ENCODE measurements around the gene SLC25A52.

The SLC25A52 gene

DNA sequence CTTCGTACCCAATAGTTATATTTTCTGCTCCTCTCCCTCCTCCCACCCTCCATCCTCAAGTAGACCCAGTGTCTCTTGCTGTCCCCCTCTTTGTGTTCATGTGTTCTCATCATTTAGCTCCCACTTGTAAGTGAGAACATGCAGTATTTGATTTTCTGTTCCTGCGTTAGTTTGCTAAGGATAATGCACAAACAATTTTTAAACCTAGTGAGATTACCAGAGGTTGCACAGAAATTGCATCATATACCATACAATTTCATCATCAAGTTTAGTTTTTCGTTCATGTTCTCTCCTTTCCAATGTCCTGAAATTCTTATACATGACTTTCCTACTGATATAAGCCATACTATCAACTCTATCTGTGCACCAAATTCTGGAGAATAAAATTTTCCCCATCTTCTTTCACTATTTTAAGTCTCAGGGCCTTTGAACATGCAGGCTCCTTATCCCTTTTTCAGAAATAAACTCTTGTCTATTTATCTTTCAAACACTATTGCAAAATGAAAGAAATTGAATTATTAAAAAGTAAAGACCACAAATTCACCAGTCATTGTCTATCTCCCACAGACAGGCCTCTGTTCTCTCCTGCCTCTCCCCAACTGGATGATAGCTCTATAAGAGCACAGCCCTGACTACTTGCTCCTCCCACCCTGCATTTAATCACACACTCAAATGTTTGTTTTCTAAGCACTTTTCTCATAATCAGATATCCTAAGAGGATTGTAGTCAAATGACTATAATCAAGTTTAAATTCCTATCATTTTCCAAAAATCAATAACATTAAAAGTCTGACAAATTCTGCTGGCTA lies 49.1 kb downstream of the SLC25A52 start:
- no peak overlapping the region for H3K4me3 ChIP-seq (ENCODE audit: low read length)
- DNase-seq (ENCODE audit: low read depth): no peak
- TF ChIP-seq, protein P1, sequence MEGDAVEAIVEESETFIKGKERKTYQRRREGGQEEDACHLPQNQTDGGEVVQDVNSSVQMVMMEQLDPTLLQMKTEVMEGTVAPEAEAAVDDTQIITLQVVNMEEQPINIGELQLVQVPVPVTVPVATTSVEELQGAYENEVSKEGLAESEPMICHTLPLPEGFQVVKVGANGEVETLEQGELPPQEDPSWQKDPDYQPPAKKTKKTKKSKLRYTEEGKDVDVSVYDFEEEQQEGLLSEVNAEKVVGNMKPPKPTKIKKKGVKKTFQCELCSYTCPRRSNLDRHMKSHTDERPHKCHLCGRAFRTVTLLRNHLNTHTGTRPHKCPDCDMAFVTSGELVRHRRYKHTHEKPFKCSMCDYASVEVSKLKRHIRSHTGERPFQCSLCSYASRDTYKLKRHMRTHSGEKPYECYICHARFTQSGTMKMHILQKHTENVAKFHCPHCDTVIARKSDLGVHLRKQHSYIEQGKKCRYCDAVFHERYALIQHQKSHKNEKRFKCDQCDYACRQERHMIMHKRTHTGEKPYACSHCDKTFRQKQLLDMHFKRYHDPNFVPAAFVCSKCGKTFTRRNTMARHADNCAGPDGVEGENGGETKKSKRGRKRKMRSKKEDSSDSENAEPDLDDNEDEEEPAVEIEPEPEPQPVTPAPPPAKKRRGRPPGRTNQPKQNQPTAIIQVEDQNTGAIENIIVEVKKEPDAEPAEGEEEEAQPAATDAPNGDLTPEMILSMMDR (conservative IDR thresholded peaks at IDR 0.05; ENCODE audit: low read length): no peak

DNA sequence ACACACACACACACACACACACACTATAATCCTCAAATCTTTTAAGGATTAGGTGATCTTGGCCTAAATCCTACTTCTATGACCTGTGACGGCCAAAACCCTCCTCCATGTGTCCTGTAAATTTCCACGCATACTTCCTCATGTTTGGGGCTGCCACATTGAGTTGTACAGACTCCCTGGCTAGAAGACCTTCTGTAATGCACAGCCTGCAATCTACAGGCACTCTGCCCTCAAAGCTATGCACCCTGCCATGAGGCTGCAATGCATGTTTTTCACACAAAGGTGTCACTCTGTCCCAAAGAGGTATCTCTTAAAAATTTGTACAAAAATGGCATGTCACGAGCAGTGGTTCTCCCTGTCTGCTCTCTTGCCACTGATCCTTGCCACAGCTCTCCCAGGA lies 49.9 kb downstream of the SLC25A52 start:
- TF ChIP-seq, protein P1 (conservative IDR thresholded peaks at IDR 0.05; ENCODE audit: low read length): no peak
- no peak for DNase-seq (ENCODE audit: low read depth)
- H3K4me3 ChIP-seq (ENCODE audit: low read length): no peak overlapping the region
